ENCODE measurements around the gene EML3.
"Not testable (repeated sequence)": the region's sequence is repeated elsewhere in the genome, so short reads cannot be mapped to it uniquely, and the experiment has no call there.

EML3 gene

GRCh38 chr11:62593434-62594044, 19.0 kb downstream of the EML3 start:
- peak; percentile 39 to 74 for DNase-seq

GRCh38 chr11:62592989-62593421, 19.6 kb downstream of the EML3 start:
- DNase-seq = peak in 1 of 2 experiments; percentile 32

GRCh38 chr11:62592146-62592815, 20.3 kb downstream of the EML3 start:
- DNase-seq = no peak

GRCh38 chr11:62591448-62592145, 21.0 kb downstream of the EML3 start, which contains the start of gene TUT1:
Gene TUT1, minus strand, starts transcription at chr11:62591523. Its CDS starts 38 bp downstream, at chr11:62591485.
- peak; percentile 98 to 100 for DNase-seq

- DNase-seq = no peak
Observed at GRCh38 chr11:62588966-62589637, 23.5 kb downstream of the EML3 start.

- DNase-seq = not testable (repeated sequence)
Observed at GRCh38 chr11:62585356-62585755, 27.2 kb downstream of the EML3 start.

GRCh38 chr11:62581735-62582134, 30.8 kb downstream of the EML3 start:
- DNase-seq = not testable (repeated sequence)

- no peak for DNase-seq
Observed at GRCh38 chr11:62580959-62581715, 31.4 kb downstream of the EML3 start.

GRCh38 chr11:62579252-62579651, 33.3 kb downstream of the EML3 start:
- DNase-seq = no peak

GRCh38 chr11:62578541-62578940, 34.0 kb downstream of the EML3 start:
- DNase-seq = no peak

GRCh38 chr11:62577046-62577714, 35.4 kb downstream of the EML3 start:
- DNase-seq = no peak

GRCh38 chr11:62575837-62576236, 36.7 kb downstream of the EML3 start:
- no peak for DNase-seq

GRCh38 chr11:62575156-62575555, 37.4 kb downstream of the EML3 start:
- no peak for DNase-seq

GRCh38 chr11:62574363-62575071, 38.1 kb downstream of the EML3 start:
- no peak for DNase-seq

- DNase-seq = peak; percentile 99 to 100
Observed at GRCh38 chr11:62573592-62574362, 38.8 kb downstream of the EML3 start, which contains the start of gene EEF1G. Gene EEF1G, minus strand, starts transcription at chr11:62573891. Its CDS starts 49 bp downstream, at chr11:62573842.

- DNase-seq = no peak
Observed at GRCh38 chr11:62573006-62573591, 39.5 kb downstream of the EML3 start.

GRCh38 chr11:62572431-62572830, 40.1 kb downstream of the EML3 start:
- DNase-seq = no peak

- DNase-seq = not testable (repeated sequence)
Observed at GRCh38 chr11:62571493-62571892, 41.1 kb downstream of the EML3 start.

- not testable (repeated sequence) for DNase-seq
Observed at GRCh38 chr11:62570903-62571302, 41.7 kb downstream of the EML3 start.

GRCh38 chr11:62569611-62570010, 43.0 kb downstream of the EML3 start:
- no peak for DNase-seq
